ENCODE results near the gene GBP4. TPM values are rescaled to one million over a fixed set of nuclear protein-coding genes. Genes with fewer than 3 reads are reported as not detected.

Gene GBP4
- total RNA-seq, 1 experiment from 2014 or later, result 2.3 TPM

DNA sequence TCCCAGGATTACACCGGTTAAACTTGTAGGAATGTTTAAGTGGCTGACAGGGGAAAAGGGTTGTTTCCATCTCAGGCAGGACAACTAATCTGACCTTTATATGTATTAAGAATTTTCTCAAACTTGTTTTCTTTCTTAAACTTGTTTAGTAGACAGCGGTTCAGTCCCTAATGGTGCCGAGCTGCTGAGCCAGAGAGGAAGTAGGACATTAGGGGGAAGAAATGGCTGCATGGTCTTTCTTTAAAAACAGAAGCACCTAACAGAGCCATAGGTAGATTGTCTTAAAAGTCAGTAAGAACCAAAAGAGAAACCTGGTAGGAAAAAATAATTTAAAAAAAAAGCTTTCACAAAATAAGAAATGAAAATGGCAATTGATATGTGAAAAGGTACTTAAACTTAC, 3.3 kb downstream of the GBP4 start:
- Histone ChIP-seq H3K27me3 (replicated peaks) (no peaks in the 10 kb centered on the region), H3K4me3 (no peak overlapping the region), H3K27ac (no peak overlapping the region), H3K4me1 (replicated peaks) (no peaks in the 10 kb centered on the region; the same call in 1 of the 2 replicates), H3K9me3 (replicated peaks) (no peaks in the 10 kb centered on the region), H3K36me3 (no peaks in the 10 kb centered on the region)
- DNase-seq (ENCODE audit: low read depth in 1 of 2, low spot score in 2 of 2), result no peak

DNA sequence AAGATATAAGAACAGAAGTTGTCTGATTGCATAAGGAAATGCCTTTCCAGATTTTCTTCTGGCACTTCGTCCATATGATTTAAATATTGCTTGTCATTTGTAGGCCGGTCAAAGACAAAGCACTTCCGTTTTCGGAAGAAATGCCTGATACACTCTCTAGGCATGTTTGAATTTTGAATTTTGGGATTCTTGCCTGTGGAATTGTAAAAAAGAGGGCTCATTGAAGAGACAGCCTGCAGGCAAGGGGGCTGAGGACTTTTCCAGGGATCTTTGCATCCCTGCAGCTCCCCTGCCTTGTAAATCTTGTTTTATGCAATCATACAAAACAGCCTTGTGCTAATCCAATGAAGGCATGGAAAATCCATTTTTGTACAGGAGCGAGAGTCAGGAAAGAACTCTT, 7.4 kb downstream of the GBP4 start:
- DNase-seq (ENCODE audit: low read depth in 1 of 2, low spot score in 2 of 2), result no peak
- Histone ChIP-seq H3K4me1 (replicated peaks) (no peaks in the 10 kb centered on the region), H3K4me3 (no peak overlapping the region), H3K27ac (no peak overlapping the region), H3K36me3 (no peaks in the 10 kb centered on the region), H3K9me3 (replicated peaks) (0 out of 2 replicates have a peak, but pooled peaks cover 2% of the 10 kb centered on the region), H3K27me3 (replicated peaks) (no peaks in the 10 kb centered on the region)

GRCh38 chr1:89190017-89190416, 8.7 kb downstream of the GBP4 start:
- 0 out of 2 replicates have a peak, but pooled peaks cover 2% of the 10 kb centered on the region for H3K9me3 ChIP-seq (replicated peaks)
- no peaks in the 10 kb centered on the region for H3K36me3 ChIP-seq
- H3K27me3 ChIP-seq (replicated peaks), result no peaks in the 10 kb centered on the region
- no peak overlapping the region for H3K27ac ChIP-seq
- DNase-seq (ENCODE audit: low read depth in 1 of 2, low spot score in 2 of 2), result no peak
- no peak overlapping the region for H3K4me3 ChIP-seq
- H3K4me1 ChIP-seq (replicated peaks), result no peaks in the 10 kb centered on the region

DNA sequence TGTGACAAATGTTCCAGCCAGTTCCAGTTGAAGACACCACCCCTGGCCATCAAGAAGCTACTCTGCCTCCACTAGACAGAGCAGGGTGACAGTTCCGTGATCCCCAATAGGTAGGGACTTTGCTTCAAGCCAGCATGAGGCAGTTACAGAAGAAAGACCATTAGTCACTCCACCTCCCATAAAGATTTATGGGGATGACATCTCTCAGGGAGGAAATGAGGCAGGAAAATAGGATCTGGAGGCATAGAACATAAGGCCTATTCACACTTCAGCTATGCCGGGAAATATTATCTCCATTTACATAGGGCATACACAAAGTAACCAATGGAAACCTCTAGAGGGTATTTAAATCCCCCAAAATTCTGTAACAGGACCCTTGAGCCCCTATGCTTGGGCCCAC, 19.4 kb downstream of the GBP4 start:
- no peak overlapping the region for H3K4me3 ChIP-seq
- H3K27ac ChIP-seq, result no peak overlapping the region
- H3K4me1 ChIP-seq (replicated peaks), result no peaks in the 10 kb centered on the region
- H3K36me3 ChIP-seq, result no peaks in the 10 kb centered on the region
- no peaks in the 10 kb centered on the region for H3K9me3 ChIP-seq (replicated peaks)
- no peaks in the 10 kb centered on the region for H3K27me3 ChIP-seq (replicated peaks)
- DNase-seq (ENCODE audit: low read depth in 1 of 2, low spot score in 2 of 2), result no peak

DNA sequence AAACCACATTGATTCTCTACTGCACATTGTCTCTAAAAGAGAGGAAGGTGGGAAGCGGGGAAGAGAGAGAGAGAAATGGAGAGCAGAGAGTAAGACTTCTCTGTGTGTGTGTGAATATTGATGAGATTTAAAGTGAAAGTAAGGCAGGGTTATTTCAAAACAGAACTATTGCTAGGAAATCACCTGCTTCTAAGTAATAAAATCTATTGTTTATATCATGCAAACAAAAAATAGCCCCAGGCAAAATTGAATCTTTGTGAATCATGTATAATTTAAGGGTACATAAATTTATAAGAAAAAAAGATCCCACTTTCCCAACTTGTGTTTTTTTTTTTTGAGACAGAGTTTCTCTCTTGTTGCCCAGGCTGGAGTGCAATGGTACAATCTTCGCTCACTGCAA, 21.8 kb downstream of the GBP4 start:
- Histone ChIP-seq H3K27ac (no peak overlapping the region), H3K36me3 (no peaks in the 10 kb centered on the region)
- no peak for DNase-seq (ENCODE audit: low read depth in 1 of 2, low spot score in 2 of 2)

GRCh38 chr1:89175601-89176256, 23.0 kb downstream of the GBP4 start, which contains the start of gene GBP7:
GBP7 (minus strand) TSS chr1:89176003; CDS start chr1:89171935, 4,068 bp downstream.
- H3K4me3 ChIP-seq, result no peak within 1 kb of the TSS
- no peaks in the 10 kb centered on the region for H3K4me1 ChIP-seq (replicated peaks)
- no peak for DNase-seq (ENCODE audit: low read depth in 1 of 2, low spot score in 2 of 2)
- no peaks in the 10 kb centered on the region for H3K36me3 ChIP-seq
- no peaks in the 10 kb centered on the region for H3K27me3 ChIP-seq (replicated peaks)
- no peak within 1 kb of the TSS for H3K27ac ChIP-seq
- no peaks in the 10 kb centered on the region for H3K9me3 ChIP-seq (replicated peaks)

More for the DNA sequence above, 21.8 kb downstream of the GBP4 start:
- Histone ChIP-seq H3K27me3 (replicated peaks) (no peaks in the 10 kb centered on the region), H3K4me1 (replicated peaks) (no peaks in the 10 kb centered on the region), H3K4me3 (no peak overlapping the region), H3K9me3 (replicated peaks) (no peaks in the 10 kb centered on the region)

DNA sequence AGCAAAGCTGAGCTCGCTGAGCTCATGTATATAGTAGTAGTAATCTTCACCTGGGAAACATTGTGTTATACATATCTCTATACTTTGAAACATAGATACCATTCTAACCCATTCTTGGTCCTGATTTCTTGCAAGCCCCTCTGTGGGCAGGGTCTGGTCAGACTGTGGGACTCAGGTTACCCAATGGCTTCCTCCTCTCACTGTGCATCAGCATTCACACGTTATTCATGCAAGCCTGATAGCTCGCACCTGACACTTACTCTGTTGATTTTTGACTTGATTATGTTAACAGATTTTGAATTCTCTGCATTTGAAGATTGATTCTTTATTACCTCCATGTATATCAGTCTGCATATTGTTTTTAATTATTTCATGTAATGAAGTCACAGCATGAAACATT, 24.3 kb downstream of the GBP4 start:
- Histone ChIP-seq H3K27me3 (replicated peaks) (no peaks in the 10 kb centered on the region), H3K9me3 (replicated peaks) (no peaks in the 10 kb centered on the region), H3K27ac (no peak overlapping the region), H3K36me3 (no peaks in the 10 kb centered on the region), H3K4me1 (replicated peaks) (no peaks in the 10 kb centered on the region), H3K4me3 (no peak overlapping the region)
- no peak for DNase-seq (ENCODE audit: low read depth in 1 of 2, low spot score in 2 of 2)

DNA sequence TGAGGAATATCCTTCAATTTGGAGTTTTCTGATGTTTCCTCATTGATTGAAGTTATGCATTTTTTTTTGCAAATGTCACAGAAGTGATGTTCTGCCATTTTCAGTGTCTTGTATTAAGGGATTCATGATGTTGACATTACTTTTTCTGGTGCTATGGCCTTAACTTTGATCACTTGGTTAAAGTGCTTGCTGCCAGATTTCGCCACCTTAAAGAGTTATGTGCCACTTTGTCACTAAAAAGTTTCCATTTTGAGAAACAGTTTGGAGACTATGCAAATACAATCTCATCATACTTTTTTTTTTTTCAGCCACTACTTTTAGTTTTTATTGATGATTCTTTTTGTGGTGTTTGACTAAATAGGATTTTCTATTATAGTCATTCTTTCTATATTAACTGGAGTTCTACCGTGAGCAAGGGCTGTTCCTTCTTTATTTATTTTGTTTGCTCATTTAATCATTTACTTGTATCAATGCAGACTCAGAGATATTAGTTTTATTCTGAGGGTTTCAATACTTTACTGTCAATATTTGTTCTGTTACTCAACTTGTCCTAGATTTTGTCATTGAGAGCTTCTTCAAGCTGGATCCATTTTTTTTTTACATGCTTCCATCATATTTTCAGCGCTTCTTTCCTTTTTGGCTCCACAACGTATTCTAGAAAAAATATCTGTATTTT, 26.1 kb downstream of the GBP4 start:
- no peaks in the 10 kb centered on the region for H3K36me3 ChIP-seq
- H3K4me3 ChIP-seq, result no peak overlapping the region
- no peaks in the 10 kb centered on the region for H3K9me3 ChIP-seq (replicated peaks)
- H3K27me3 ChIP-seq (replicated peaks), result no peaks in the 10 kb centered on the region
- no peak for DNase-seq (ENCODE audit: low read depth in 1 of 2, low spot score in 2 of 2)
- no peaks in the 10 kb centered on the region for H3K4me1 ChIP-seq (replicated peaks)
- H3K27ac ChIP-seq, result no peak overlapping the region

DNA sequence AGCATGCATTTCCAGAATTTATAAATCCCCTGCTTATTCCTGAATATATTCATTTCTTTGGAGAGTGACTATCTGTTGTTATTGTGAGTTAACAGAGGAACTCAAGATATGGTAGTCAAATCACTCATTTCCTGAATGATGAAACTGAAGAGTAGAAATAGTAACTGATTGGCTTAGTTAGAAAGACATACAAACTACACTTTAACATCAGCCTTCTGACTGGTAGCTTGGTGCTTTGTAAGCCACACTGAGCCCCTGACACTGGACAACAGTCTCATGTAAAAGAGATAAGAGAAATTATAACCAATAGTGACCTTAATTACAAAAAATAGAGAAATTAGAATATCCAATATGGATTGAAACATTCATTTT, 27.7 kb downstream of the GBP4 start:
- Histone ChIP-seq H3K36me3 (no peaks in the 10 kb centered on the region), H3K4me3 (no peak overlapping the region), H3K4me1 (replicated peaks) (no peaks in the 10 kb centered on the region), H3K27ac (no peak overlapping the region), H3K27me3 (replicated peaks) (no peaks in the 10 kb centered on the region), H3K9me3 (replicated peaks) (no peaks in the 10 kb centered on the region)
- no peak for DNase-seq (ENCODE audit: low read depth in 1 of 2, low spot score in 2 of 2)

DNA sequence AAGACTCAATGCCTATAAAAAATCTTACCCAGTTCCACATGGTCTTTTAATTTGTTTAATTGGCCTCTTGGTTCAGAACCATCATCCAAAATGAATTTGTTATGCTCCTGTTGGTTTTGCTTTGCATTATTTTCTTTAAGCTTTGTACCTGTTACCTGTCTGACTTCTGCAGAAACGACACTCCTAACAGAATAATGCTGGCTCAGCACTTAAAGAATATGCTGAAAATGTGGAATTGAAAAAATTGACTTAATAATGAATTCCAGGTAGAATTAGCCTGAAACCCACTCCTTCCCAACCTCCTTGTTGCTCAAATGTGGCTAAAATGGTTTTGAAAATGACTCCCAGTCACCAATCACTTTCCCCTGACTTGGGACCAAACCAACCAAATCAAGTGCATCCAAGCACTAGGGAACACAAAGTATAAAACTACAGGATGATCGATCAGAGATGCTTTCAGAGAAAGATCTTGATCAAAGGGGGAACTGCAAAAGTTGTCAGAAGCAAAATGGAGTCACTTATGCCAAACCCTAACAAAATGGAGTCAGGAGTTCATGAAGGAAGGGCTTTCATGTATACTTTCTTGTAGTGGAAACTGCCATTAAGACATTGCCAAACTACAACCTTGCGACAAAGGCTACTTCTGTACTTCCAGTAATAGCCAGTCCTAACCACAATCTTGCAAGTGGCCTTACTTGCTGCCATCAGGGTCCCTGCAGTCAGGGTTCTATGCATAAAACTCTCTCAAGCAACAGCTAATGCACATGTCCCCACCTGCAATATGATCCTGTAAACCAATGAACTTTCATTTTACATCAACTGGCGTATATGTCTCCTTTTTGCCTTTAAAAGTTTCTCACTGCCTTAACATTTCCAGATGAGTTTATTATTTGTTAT, 28.3 kb downstream of the GBP4 start:
- no peak for DNase-seq (ENCODE audit: low read depth in 1 of 2, low spot score in 2 of 2)
- H3K9me3 ChIP-seq (replicated peaks), result no peaks in the 10 kb centered on the region
- no peak overlapping the region for H3K4me3 ChIP-seq
- no peaks in the 10 kb centered on the region for H3K36me3 ChIP-seq
- no peaks in the 10 kb centered on the region for H3K27me3 ChIP-seq (replicated peaks)
- H3K4me1 ChIP-seq (replicated peaks), result no peaks in the 10 kb centered on the region
- H3K27ac ChIP-seq, result no peak overlapping the region

- DNase-seq (ENCODE audit: low read depth in 1 of 2, low spot score in 2 of 2), result no peak
- Histone ChIP-seq H3K9me3 (replicated peaks) (no peaks in the 10 kb centered on the region), H3K36me3 (no peaks in the 10 kb centered on the region), H3K27me3 (replicated peaks) (no peaks in the 10 kb centered on the region), H3K27ac (no peak overlapping the region), H3K4me1 (replicated peaks) (no peaks in the 10 kb centered on the region), H3K4me3 (no peak overlapping the region)
These were observed 29.6 kb downstream of the GBP4 start for GRCh38 chr1:89169166-89169565.

DNA sequence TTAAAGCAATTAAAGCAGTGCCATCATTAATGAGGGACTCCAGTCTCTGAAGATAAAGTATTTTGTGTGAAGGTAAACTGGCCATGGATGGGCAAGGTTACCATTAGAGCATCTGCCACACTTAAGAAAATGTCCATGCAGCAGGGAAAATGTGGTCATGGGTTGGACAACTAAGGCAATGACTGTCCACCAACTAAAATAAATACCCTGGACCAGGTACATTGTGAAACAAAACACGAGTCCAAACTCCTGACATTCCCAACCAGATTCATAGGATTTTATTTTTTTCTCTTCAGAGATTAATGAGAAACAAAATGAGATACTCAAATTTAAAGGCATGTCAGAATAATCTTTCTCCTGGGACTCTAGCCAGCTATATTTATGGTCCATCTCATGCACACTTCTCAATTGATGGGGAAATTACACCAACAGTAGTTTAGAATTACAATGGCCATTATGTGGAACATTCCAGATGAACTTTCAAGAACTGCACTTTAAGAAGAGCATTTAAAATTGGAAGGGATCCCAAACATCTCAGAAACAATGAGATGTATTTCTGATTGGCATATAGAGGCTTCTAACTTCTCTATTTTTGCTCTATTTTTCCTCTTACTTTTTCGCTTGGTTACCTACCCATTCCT, 31.0 kb downstream of the GBP4 start:
- no peak overlapping the region for H3K4me3 ChIP-seq
- DNase-seq (ENCODE audit: low read depth in 1 of 2, low spot score in 2 of 2), result no peak
- no peaks in the 10 kb centered on the region for H3K9me3 ChIP-seq (replicated peaks)
- no peaks in the 10 kb centered on the region for H3K4me1 ChIP-seq (replicated peaks)
- no peak overlapping the region for H3K27ac ChIP-seq
- H3K36me3 ChIP-seq, result no peaks in the 10 kb centered on the region
- H3K27me3 ChIP-seq (replicated peaks), result no peaks in the 10 kb centered on the region

DNA sequence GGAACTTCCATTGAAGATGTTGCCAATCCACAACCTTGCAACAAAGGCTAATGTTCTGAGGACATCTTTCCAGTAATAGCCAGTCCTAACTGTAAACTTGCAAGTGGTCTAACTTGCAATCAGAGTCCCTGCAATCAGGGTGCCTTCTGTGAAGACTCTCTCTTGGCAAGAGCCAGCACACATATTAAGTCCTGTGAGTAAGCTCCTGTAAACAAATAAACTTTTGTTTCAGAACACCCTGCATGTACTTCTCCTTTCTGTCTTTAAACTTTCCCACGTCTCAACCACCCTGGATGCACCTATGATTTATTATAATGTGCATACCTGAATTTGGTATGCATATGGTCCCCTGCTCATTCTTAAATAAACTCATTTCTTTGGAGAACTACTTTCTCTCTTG, 32.0 kb downstream of the GBP4 start:
- no peaks in the 10 kb centered on the region for H3K36me3 ChIP-seq
- no peaks in the 10 kb centered on the region for H3K9me3 ChIP-seq (replicated peaks)
- H3K27ac ChIP-seq, result no peak overlapping the region
- no peak for DNase-seq (ENCODE audit: low read depth in 1 of 2, low spot score in 2 of 2)
- H3K4me1 ChIP-seq (replicated peaks), result no peaks in the 10 kb centered on the region
- H3K27me3 ChIP-seq (replicated peaks), result no peaks in the 10 kb centered on the region
- H3K4me3 ChIP-seq, result no peak overlapping the region
